IPS DF 19.7 (cell line): ENCODE measurements around the gene ACHE.
"Not testable (repeated sequence)": the region's sequence is repeated elsewhere in the genome, so short reads cannot be mapped to it uniquely, and the experiment has no call there.

Experiments
- DNase-seq: peaks from one replicate; pipeline ENCODE4 v3.0.0-alpha.2; 2013; ENCODE audit warnings: low read depth, low spot score

The ACHE gene

DNA sequence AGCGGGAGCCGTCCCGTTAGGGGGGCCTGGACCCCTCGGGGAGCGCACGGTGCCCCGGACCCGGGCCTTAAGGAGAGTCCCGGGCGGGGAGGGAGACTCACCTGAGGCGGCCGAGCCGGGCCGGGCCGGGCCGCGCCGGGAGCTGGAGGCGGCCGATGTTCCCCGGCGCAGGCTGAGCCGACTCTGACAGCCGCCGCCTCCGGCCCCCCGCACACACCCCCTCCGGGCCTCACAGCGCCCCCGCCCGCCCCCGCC, at the start of gene ACHE:
TSS of gene ACHE (minus strand) at position 188 of the 255 bp plus-strand sequence. CDS start 1,656 bp downstream, outside the sequence.
- no peak for DNase-seq

DNA sequence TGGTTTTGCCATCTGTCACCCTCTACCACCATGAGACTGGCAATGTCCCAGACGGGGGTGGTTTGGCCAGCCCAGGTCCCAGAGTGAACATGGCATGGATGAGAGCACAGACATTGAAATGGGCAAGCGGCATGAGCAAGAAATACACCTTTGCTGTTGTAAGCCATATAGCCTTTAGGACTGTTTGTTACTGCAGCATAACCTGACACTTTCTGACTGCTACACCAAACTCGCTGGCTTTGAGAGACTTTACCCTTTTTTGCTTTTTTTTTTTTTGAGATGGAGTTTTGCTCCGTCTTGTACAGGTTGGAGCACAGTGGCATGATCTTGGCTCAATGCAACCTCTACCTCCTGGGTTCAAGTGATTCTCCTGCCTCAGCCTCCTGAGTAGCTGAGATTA, 48.5 kb upstream of the ACHE start:
- no peak for DNase-seq

DNA sequence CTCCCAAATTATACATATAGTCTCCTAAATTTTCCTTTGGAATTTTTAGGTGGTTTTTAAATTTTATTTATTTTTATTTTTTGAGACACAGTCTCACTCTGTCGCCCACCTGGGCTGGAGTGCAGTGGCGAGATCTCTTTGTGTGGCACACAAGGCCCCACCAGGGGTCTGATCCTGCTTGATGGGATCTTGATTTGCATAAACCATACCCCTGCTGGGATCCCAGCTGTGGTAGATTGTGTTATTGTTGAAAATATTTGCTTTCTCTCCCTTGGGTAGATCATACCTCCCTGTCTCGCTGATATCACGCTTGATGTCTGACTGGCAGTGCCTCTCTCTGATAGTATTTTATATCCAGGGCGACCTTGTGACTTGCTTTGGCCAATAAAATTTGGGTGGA, 48.0 kb upstream of the ACHE start:
- no peak for DNase-seq

DNA sequence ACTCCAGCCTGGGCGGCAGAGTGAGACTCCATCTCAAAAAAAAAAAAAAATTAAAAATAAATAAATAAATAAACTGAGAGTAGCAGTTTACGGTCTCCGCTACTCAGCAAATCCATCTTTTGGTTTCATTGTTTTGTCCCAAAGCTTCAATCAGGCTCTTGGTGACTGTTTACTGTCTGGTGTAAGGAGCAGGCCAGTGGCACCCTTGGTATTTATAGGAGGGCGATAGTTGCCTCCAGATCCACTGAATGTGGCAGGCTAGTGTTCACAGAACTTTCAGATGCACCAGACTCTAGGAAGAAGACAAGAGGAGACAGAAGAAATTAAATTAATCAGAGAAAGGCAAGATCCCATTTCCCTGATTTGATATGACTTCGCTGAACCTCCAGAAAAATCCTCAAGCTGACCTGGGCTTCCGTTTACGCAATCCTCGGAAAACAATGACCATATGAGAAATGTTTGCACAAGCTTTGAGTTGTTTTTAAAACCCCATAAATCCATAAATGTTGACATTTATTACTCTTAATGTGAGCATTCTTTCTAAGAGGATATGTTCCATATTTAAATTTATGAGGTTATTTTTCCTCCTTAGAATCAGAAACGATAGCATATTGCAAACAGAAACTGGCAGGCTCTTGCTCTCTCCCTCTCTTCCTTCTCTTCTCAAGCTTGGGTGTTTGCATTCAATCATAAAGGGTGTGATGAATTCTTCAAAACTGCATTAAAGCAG, 46.5 kb upstream of the ACHE start:
- DNase-seq, result no peak

DNA sequence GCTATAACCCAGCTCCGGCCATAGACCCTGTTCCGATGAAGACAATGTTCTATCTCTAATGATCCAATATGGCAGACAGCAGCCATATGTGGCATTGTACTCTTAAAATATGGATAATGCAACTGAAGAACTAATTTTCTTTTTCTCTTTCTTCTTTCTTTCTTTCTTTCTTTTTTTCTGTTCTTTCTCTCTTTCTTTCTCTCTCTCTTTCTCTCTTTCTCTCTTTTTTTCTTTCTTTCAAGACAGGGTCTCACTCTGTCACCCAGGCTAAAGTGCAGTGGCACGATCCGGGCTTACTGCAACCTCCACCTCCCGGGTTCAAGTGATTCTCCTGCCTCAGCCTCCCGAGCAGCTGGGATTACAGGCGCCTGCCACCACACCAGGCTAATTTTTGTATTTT, 40.5 kb upstream of the ACHE start:
- DNase-seq, result not testable (repeated sequence)

DNA sequence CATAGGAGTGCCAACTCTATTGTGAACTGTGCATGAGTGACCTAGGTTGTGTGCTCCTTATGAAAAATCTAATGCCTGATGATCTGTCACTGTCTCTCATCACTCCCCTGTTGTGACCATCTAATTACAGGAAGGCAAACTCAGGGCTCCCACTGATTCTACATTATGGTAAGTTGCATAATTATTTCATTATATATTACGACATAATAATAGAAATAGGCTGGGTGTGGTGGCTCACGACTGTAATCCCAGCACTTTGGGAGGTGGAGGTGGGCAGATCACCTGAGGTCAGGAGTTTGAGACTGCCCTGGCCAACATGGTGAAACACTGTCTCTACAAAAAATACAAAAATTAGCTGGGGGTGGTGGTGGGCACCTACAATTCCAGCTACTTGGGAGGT, 39.7 kb upstream of the ACHE start:
- DNase-seq, result not testable (repeated sequence)

DNA sequence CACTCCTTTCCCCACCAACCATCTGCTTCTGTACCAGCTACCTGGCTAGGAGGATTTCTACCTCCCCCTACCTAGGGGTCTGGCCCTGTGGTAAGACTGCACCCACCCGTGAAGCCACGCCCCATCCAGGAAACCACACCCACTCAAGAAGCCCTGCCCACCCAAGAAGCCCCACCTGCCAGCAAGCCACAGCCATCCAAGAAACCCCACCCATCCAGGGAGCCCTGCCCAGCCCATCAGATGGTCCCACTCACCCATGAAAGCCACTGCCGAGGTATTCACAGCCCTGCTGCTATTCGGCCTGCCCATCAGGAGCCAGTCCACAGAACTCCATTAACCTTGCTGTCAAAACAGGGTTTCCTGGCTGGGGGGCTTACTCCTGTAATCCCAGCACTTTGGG, 38.0 kb upstream of the ACHE start:
- no peak for DNase-seq

DNA sequence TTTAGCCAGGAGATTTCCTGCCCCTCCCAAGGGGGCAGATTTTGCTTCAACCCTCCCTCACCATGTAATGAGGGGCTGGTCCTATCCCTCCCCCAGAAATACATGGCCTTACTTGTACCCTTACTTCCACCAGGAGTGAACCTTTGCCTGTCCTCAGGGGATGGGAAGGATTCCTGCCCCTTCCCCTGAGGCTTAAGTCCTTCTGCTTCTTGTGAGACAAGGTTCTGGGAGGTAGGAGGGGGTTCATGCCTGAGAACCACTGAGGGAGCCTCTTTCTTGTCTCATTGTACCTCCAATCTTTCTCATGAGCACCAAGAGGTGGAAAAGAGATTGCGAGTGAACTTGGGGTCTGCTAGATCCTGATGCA, 34.1 kb upstream of the ACHE start:
- no peak for DNase-seq

DNA sequence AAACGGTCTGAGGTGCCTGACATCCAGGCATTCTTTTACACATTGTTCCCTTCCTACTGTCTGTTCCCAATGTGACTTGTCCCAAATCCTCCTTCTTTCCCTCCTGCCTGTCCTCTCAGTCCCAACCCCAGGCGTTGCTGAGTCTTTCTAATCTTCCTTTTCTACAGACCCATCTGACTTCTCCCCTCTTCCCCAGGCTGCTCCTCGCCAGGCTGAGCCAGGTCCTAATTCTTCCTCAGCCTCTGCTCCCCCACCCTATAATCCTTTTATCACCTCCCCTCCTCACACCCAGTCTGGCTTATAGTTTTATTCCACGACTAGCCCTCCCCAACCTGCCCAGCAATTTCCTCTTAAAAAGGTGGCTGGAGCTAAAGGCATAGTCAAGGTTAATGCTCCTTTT, 27.9 kb upstream of the ACHE start:
- not testable (repeated sequence) for DNase-seq

DNA sequence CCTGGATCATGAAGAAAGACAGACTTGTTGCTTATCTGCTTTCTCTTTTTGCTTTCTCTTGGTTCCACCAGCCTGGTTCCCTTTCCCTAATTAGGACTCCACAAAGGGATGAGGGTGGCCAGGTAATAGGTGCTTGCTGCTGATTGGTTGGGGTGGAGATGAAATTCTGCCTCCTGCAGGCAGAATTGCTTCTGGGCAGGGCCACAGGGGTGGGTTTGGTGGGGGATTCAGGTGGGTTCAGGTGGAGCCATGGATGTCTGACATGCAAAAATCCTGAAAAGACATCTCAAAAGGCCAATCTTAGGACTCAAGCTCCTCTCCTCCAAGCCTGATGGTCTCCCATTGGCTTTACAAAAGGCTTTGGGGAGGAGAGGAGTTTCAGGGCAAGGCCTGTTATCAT, 25.4 kb upstream of the ACHE start:
- no peak for DNase-seq

DNA sequence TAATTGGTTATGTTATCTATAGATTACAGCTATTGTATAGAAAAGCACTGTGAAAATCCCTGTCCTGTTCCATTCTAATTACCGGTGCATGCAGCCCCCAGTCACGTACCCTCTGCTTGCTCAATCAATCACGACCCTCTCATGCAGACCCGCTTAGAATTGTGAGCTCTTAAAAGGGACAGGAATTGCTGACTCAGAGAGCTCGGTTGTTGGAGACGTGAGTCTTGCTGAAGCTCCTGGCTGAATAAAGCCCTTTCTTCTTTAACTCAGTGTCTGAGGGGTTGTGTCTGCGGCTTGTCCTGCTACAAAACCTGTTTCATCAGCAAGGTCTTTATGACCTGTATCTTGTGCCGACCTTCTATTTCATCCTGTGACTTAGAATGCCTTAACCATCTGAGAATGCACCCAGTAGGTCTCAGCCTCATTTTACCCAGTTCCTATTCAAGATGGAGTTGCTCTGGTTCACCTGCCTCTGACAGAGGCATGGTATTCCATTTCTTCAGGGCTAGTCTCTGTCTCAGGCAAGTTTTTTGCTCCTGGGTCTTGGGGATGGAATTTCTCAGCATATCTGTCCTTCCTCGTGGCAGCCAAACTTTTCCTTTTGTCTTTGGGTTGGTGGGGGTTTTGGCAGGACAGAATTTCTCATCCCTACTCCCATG, 24.2 kb upstream of the ACHE start:
- not testable (repeated sequence) for DNase-seq

DNA sequence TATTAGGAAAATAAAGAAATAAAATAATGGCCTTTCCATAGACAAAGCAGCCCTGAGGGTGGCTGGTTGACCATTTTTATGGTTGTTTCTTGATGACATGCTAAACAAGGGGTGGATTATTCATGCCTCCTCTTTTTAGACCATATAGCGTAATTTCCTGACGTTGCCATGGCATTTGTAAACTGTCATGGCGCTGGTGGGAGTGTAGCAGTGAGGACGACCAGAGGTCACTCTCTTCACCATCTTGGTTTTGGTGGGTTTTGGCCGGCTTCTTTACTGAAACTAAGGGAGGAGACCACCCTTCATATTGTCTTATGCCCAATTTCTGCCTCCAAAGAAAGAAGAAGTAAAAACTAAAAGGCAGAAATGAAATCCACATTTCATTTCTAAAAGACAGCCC, 23.6 kb upstream of the ACHE start:
- DNase-seq, result not testable (repeated sequence)

DNA sequence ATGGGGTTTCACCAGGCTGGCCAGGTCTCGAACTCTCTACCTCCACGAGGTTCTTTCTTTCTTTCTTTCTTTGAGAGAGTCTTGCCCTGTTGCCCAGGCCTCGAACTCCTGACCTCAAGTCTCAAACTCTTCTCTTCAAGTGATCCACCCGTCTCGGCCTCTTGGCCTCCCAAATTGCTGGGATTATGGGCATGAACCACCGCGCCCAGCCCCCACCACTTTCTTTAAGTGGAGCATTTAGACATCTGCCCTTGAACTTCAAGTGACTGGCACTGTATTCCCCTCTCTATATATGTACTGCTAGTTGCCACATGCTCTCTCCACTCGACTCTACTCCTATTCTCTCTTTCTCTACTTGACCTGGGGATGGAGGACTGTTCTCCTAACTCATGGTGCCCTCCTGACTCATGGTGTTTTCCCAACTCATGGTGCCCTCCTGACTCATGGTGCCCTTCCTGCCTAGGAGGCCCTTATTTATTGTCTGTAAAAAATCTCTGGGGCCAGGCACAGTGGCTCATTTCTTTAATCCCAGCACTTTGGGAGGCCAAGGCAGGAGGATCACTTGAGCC, 19.3 kb upstream of the ACHE start:
- DNase-seq, result no peak

DNA sequence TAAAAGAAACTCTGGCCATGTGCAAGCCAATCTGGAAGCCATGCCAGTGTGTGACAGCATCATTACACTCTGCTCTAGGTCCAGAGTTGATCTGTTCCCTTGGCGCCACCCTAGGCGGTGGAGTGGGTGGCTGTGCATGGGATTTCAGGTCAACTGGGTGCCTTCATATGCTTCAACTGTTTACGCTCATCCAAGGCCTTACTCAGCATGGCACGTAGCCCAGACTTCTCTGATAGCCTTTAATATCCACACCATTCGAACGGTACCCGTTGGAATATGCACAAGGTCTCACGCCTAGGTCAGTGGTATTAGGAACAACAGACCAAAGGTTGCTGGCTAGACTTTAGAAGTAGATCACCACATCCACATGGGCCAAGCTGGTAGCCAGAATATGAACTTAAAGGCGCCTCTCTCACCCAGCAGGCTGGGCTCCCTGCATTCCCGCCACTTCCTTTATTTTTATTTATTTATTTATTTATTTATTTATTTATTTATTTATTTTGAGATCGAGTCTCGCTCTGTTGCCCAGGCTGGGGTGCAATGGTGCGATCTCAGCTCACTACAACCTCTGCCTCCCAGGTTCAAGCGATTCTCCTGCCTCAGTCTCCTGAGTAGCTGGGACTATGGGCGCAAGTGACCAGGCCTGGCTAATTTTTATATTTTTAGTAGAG, 18.7 kb upstream of the ACHE start:
- no peak for DNase-seq

DNA sequence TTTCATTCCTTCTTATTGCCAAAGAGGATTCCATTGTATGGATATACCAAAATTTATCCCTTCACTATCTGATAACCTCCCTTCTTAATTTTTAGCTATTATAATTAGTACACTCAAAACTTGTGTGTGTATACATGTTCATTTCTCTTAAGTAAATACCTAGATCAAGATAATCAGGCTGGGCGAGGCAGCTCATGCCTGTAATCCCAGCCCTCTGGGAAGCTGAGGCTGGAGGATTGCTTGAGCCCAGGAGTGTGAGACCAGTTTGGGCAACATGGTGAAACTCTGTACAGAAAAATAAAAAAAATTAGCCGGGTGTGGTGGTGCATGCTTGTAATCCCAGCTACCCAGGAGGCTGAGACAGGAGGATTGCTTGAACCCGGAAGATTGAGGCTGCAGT, 15.8 kb upstream of the ACHE start:
- DNase-seq, result no peak

DNA sequence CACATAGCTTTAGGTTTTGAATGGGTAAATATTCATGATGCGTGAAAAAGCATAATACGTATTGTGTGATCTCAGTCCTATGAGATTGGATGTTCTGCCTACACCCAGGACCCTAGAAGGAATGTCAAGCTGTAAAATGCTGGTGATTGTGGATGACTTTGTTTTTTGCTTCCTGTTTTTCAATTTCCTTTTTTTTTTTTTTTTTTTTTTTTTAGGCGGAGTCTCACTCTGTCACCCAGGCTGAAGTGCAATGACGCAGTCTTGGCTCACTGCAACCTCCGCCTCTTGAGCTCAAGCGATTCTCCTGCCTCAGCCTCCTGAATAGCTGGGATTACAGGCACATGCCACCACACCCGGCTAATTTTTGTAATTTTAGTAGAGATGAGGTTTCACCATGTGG, 14.8 kb upstream of the ACHE start:
- not testable (repeated sequence) for DNase-seq

DNA sequence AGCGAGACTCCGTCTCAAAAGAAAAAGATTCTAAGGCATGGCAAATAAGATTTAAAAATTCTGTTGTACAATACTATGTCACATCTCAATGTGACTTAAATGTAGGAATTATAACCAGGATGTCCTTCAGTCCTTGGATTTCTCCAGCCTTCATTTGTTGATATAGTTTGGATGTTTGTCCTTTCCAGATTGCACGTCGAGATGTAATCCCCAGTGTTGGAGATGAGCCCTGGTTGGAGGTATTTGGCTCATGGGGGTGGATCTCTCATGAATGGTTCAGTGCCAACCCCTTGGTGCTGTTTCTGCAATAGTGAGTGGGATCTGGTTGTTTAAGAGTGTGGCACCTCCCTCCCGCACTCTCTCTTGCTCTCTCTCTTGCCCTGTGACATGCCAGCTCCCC, 12.8 kb upstream of the ACHE start:
- no peak for DNase-seq

DNA sequence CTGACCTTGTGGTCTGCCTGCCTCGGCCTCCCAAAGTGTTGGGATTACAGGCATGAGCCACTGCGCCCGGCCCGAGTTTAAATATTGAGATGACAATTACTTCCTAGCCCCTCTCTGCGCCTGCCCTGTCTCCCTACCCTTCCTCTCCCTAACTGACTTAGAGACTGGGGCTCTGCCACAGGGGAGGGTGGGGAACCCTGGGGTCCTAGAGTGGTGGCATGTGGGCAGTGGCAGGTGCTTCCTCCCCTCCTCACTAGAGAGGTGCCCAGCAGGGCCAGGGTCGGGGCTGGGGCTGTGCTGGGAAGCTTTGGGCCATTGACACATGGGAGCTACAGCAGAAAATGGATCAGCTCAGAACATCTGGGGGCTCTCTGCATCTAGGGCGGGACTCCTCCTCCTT, 7.0 kb upstream of the ACHE start:
- DNase-seq, result no peak

DNA sequence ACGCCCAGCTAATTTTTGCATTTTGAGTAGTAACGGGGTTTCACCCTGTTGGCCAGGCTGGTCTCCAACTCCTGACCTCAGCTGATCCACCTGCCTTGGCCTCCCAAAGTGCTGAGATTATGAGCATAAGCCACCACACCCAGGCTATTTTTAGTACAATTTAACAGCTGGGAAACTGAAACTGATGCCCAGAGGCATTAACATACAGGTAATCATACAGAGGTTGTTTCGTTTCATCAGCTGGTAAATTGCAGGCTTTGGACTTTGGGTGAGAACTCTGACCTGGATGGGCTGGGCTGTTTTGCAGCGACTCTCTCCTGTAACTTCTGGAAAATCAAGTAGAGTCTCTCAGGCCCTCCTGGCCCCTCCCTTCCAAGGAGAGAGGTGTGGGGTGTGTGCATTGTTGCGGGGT, 6.2 kb upstream of the ACHE start:
- DNase-seq, result no peak

DNA sequence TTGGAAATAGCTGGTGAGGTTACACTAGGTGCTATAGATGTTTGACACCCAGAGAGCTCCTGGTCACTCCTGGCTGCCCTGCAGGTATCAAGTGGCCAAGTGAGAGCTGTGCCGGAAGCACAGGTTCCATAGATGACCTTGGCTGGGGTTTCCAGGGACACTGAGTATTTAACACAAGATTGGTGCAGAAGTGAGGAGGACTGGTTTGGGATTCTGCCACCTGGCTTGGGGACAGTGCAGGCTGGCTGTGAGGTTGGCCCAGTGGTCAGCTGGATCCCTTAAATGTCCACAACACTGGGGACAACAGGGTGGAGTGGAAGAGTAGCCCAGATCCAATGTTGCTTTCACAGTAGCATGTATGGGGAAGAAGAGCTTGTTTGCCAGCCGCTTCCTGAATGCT, 5.3 kb upstream of the ACHE start:
- no peak for DNase-seq

DNA sequence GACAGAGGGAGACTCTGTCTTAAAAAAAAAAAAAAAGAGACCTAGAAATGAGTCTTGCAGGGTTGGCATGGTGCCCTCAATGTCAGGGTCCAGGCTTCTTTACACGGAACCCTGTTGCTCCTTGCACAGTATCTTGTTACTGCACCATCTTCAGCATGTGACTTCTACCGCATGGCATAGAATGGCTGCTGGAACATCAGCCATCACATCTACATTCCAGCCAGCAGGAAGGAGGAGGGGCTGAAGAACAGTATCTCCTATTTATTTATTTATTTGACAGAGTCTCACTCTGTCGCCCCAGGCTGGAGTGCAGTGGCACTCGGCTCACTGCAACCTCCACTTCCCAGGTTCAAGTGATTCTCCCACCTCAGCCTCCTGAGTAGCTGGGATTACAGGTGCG, 3.7 kb upstream of the ACHE start:
- DNase-seq, result no peak

DNA sequence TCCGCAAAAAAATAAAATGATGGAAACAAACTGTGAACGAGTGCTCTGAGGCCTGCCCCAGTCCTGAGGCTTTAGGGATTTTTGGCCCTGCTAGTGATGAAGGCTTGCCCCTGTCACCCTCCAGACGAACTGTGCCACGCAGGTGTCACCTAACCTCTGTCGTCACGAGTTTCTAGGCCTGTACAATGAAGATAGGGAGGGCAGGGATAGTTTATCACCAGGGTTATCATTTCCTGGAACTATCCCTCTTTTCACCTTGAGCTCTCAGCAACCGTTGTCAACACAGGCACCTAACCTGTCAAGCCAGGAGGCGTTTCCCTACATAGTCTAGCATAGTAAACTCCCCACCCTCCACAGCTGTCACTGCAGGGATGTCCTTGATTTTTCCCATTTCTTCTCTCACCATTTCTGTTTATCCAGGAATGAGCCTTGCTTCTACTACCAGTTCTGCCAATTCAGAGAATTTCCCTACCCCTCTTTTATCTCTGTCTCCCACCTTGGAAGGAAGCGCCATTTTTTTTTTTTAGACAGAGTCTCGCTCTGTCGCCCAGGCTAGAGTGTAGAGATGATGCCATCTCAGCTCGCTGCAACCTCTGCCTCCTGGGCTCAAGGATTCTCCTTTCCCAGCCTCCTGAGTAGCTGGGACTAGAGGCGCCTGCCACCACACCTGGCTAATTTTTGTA, 2.2 kb upstream of the ACHE start:
- no peak for DNase-seq
